GM23338 (cell line): Measurements from ENCODE around the gene NHERF1. TPM values are rescaled to one million over a fixed set of nuclear protein-coding genes. Genes with fewer than 3 reads are reported as not detected.

ENCODE experiments used
- ATAC-seq: fragments of 200-7000 bp; cut with Tn5 transposase; 3 replicates; pipeline ENCODE4 v1.9.1; 2020
- DNase-seq: peaks from one replicate; pipeline ENCODE4 v3.0.0-alpha.2; 2015; ENCODE audit warnings: low spot score
- H2AFZ ChIP-seq: fragments of 200-600 bp; sonication (generic); 2 replicates; pipeline ENCODE4 v1.8.0; 2016; ENCODE audit warnings: antibody characterized with exemption, mild to moderate bottlenecking, moderate library complexity
- H3F3A ChIP-seq: fragments of 200-600 bp; sonication (generic); replicated peaks from 2 replicates; pipeline ENCODE4 v1.8.0; 2017; ENCODE audit warnings: antibody characterized with exemption, mixed run types, low read depth
- H3K27ac ChIP-seq: fragments of 200-600 bp; sonication (generic); 2 replicates; pipeline ENCODE4 v1.6.1; 2016; ENCODE audit warnings: low read depth
- H3K27me3 ChIP-seq: fragments of 200-600 bp; sonication (generic); 2 replicates; pipeline ENCODE4 v1.8.0; 2016; ENCODE audit warnings: mild to moderate bottlenecking, mixed run types, moderate library complexity; ENCODE audit not compliant: insufficient read depth
- H3K36me3 ChIP-seq: fragments of 200-600 bp; sonication (generic); 2 replicates; pipeline ENCODE4 v1.8.0; 2016; ENCODE audit warnings: mild to moderate bottlenecking; ENCODE audit not compliant: insufficient read depth
- H3K4me1 ChIP-seq: fragments of 200-600 bp; sonication (generic); 2 replicates; pipeline ENCODE4 v1.8.0; 2016; ENCODE audit warnings: mild to moderate bottlenecking, moderate library complexity; ENCODE audit not compliant: insufficient read depth
- H3K4me2 ChIP-seq: fragments of 200-600 bp; sonication (generic); 2 replicates; pipeline ENCODE4 v1.7.1; 2017; ENCODE audit warnings: mixed run types
- H3K4me3 ChIP-seq: fragments of 200-600 bp; sonication (generic); 2 replicates; pipeline ENCODE4 v1.6.1; 2016; ENCODE audit warnings: mixed run types
- H3K79me2 ChIP-seq: fragments of 200-600 bp; sonication (generic); replicated peaks from 2 replicates; pipeline ENCODE4 v1.8.0; 2017; ENCODE audit warnings: mild to moderate bottlenecking; ENCODE audit not compliant: insufficient read depth
- H3K9me2 ChIP-seq: fragments of 200-600 bp; sonication (generic); 2 replicates; pipeline ENCODE4 v1.8.0; 2017; ENCODE audit not compliant: insufficient read depth
- H4K20me1 ChIP-seq: fragments of 200-600 bp; sonication (generic); replicated peaks from 2 replicates; pipeline ENCODE4 v1.8.0; 2017; ENCODE audit warnings: mild to moderate bottlenecking; ENCODE audit not compliant: insufficient read depth
- H3K27ac Mint-ChIP-seq: 2 replicates; pipeline ENCODE4 v1.8.0; 2020; ENCODE audit warnings: inconsistent platforms, mild to moderate bottlenecking, moderate library complexity, mixed read lengths
- H3K27me3 Mint-ChIP-seq: 3 replicates; pipeline ENCODE4 v1.8.0; 2022; ENCODE audit warnings: low read depth, mild to moderate bottlenecking, moderate library complexity, mixed read lengths, inconsistent platforms; ENCODE audit not compliant: insufficient read depth, poor library complexity
- H3K36me3 Mint-ChIP-seq: 3 replicates; pipeline ENCODE4 v1.8.0; 2021; ENCODE audit warnings: low read depth, mild to moderate bottlenecking, inconsistent platforms, moderate library complexity, mixed read lengths
- H3K4me1 Mint-ChIP-seq: 3 replicates; pipeline ENCODE4 v1.8.0; 2020; ENCODE audit warnings: mild to moderate bottlenecking, inconsistent platforms, mixed read lengths
- H3K4me3 Mint-ChIP-seq: 3 replicates; pipeline ENCODE4 v1.8.0; 2021; ENCODE audit warnings: moderate library complexity, mild to moderate bottlenecking, inconsistent platforms, mixed read lengths
- H3K9me3 Mint-ChIP-seq: 3 replicates; pipeline ENCODE4 v1.8.0; 2020; ENCODE audit warnings: moderate library complexity, mild to moderate bottlenecking, inconsistent platforms, mixed read lengths
- CREB1 ChIP-seq: fragments of 250-450 bp; sonication (Bioruptor Pico); IDR thresholded peaks from 2 replicates; pipeline ENCODE4 v1.5.0; 2020; ENCODE audit warnings: low read depth, mild to moderate bottlenecking, moderate library complexity
- CTCF ChIP-seq, 2 experiments: fragments of 200-600 bp in 1 of 2; sonication (generic) in 1 of 2; conservative IDR thresholded peaks; 2 replicates each; pipeline versions ENCODE4 v1.5.1 to v1.6.1; 2016 to 2017; ENCODE audit warnings: antibody characterized with exemption in 2 of 2, low read depth in 2 of 2, mild to moderate bottlenecking in 2 of 2, moderate library complexity in 1 of 2
- ETS1 ChIP-seq: IDR thresholded peaks from 2 replicates; pipeline ENCODE4 v1.6.1; 2016; ENCODE audit warnings: antibody characterized with exemption
- EZH2 ChIP-seq: fragments of 200-600 bp; sonication (generic); IDR thresholded peaks from one replicate; pipeline ENCODE4 v1.8.0; 2017; ENCODE audit warnings: antibody characterized with exemption, mild to moderate bottlenecking, low read depth; ENCODE audit not compliant: unreplicated experiment
- EZH2phosphoT487 ChIP-seq: fragments of 200-600 bp; sonication (generic); IDR thresholded peaks from one replicate; pipeline ENCODE4 v1.8.1; 2018; ENCODE audit warnings: antibody characterized with exemption; ENCODE audit not compliant: unreplicated experiment
- JUNB ChIP-seq: IDR thresholded peaks from one replicate; pipeline ENCODE4 v1.6.1; 2016; ENCODE audit warnings: antibody characterized with exemption; ENCODE audit not compliant: unreplicated experiment
- NANOG ChIP-seq: IDR thresholded peaks from 2 replicates; pipeline ENCODE4 v1.6.1; 2016; ENCODE audit warnings: antibody characterized with exemption, borderline replicate concordance
- POLR2AphosphoS5 ChIP-seq: IDR thresholded peaks from 2 replicates; pipeline ENCODE4 v1.6.1; 2016; ENCODE audit warnings: antibody characterized with exemption, low read depth
- REST ChIP-seq: IDR thresholded peaks from one replicate; pipeline ENCODE4 v1.6.1; 2018; ENCODE audit warnings: antibody characterized with exemption; ENCODE audit not compliant: unreplicated experiment
- STAT1 ChIP-seq: IDR thresholded peaks from one replicate; pipeline ENCODE4 v1.6.1; 2016; ENCODE audit warnings: antibody characterized with exemption; ENCODE audit not compliant: unreplicated experiment
- ZNF114 ChIP-seq: fragments of 250-450 bp; sonication (Bioruptor Pico); IDR thresholded peaks from 2 replicates; pipeline ENCODE4 v1.5.0; 2020; ENCODE audit warnings: mild to moderate bottlenecking, moderate library complexity
- ZNF331 ChIP-seq: fragments of 250-450 bp; sonication (Bioruptor Pico); IDR thresholded peaks from 2 replicates; pipeline ENCODE4 v1.5.0; 2020; ENCODE audit warnings: low read depth, mild to moderate bottlenecking, moderate library complexity
- ZNF462 ChIP-seq: fragments of 250-450 bp; sonication (Bioruptor Pico); IDR thresholded peaks from 2 replicates; pipeline ENCODE4 v1.5.0; 2020; ENCODE audit warnings: mild to moderate bottlenecking, moderate library complexity
- polyA plus RNA-seq: library from polyadenylated mRNA; unstranded; fragments of >200 nt; fragmentation: Nextera tagmentation; extraction: Ambion mirVana; gene quantifications from 2 replicates; pipeline ENCODE4 v1.2.1, GENCODE V29; 2016
- total RNA-seq: library from RNA; depleted of rRNA; stranded (reverse); fragments of >200 nt; shearing (Covaris generic); gene quantifications from 2 replicates; pipeline ENCODE4 v1.2.3, GENCODE V29; 2014

NHERF1 gene
- total and polyA plus RNA-seq, 2 experiments from 2014 or later = 48.8 to 100 TPM

GRCh38 chr17:74810699-74811485 is 62.5 kb downstream of the NHERF1 start:
- Histone ChIP-seq H3K36me3 (no peaks in the 10 kb centered on the region), H3K79me2 (no peaks in the 10 kb centered on the region), H3K4me3 (no peak overlapping the region), H2AFZ (no peak overlapping the region), H3K27me3 (no peaks in the 10 kb centered on the region), H3F3A (no peaks in the 10 kb centered on the region), H4K20me1 (peaks cover 8% of the 10 kb centered on the region; the same call in 1 of the 2 replicates), H3K4me1 (no peaks in the 10 kb centered on the region), H3K27ac (no peak overlapping the region), H3K9me2 (no peaks in the 10 kb centered on the region), H3K4me2 (no peak overlapping the region)
- Mint-ChIP-seq H3K27me3 (peaks cover 9% of the 10 kb centered on the region), H3K4me3 (no peak overlapping the region), H3K4me1 (no peaks in the 10 kb centered on the region; the same call in 2 of the 3 replicates), H3K27ac (no peak overlapping the region), H3K9me3 (no peaks in the 10 kb centered on the region), H3K36me3 (peaks cover 3% of the 10 kb centered on the region; the same call in 2 of the 3 replicates)
- TF ChIP-seq ZNF331 (no peak), CTCF (conservative IDR thresholded peaks at IDR 0.05; ENCODE audit: low read depth in 2 of 2) (no peak), ETS1 (no peak), JUNB (no peak), CREB1 (CRISPR knock-in tag) (no peak), EZH2 (no peak), NANOG (no peak), ZNF462 (no peak), POLR2AphosphoS5 (no peak), REST (no peak), EZH2phosphoT487 (no peak), STAT1 (no peak), ZNF114 (CRISPR knock-in tag) (no peak)
- DNase-seq = no peak
- ATAC-seq = no peak
